KOPT-K1 (cell line): ENCODE measurements around the gene RAC2.
"Not testable (repeated sequence)": the region's sequence is repeated elsewhere in the genome, so short reads cannot be mapped to it uniquely, and the experiment has no call there.

Experiments
- H3K27ac ChIP-seq: fragments of 200-600 bp; sonication (generic); 2 replicates; pipeline ENCODE4 v1.5.1; 2016; ENCODE audit warnings: antibody characterized with exemption, mild to moderate bottlenecking, low read depth, low read length; ENCODE audit not compliant: poor library complexity, severe bottlenecking
- H3K36me3 ChIP-seq: fragments of 200-600 bp; sonication (generic); 2 replicates; pipeline ENCODE4 v1.5.1; 2017; ENCODE audit warnings: antibody characterized with exemption, mild to moderate bottlenecking, low read length, moderate library complexity; ENCODE audit not compliant: insufficient read depth
- H3K9me3 ChIP-seq: fragments of 200-600 bp; sonication (generic); 2 replicates; pipeline ENCODE4 v1.5.1; 2017; ENCODE audit warnings: antibody characterized with exemption, low read length, mild to moderate bottlenecking; ENCODE audit not compliant: insufficient read depth, poor library complexity, severe bottlenecking

The RAC2 gene

DNA sequence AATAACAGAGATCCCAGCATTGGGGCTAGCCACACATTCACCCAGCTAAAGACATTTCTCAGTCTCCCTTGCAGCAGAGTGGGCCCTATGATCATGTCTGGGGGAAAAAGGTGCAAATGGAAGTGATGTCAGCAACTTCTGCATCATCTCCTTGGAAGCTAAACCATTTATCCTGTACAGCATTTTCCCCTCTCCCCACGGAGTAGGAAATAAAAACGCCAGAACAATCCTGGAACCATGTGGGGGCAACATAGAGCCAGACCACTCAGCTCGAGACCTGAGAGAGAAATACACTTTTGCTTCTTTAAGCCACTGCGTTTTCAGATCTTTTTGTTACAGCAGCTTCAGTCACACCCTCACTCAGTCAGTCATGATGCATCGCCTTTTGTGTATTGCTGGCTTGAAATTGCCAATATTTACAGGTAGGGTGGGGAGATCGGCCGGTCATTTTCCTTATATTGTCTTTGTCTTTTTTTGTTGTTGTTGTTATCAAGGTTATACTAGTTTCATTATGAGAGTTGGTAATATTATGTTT is 9.1 kb upstream of the RAC2 start:
- Histone ChIP-seq H3K27ac (no peak overlapping the region), H3K36me3 (no peaks in the 10 kb centered on the region), H3K9me3 (no peaks in the 10 kb centered on the region)

DNA sequence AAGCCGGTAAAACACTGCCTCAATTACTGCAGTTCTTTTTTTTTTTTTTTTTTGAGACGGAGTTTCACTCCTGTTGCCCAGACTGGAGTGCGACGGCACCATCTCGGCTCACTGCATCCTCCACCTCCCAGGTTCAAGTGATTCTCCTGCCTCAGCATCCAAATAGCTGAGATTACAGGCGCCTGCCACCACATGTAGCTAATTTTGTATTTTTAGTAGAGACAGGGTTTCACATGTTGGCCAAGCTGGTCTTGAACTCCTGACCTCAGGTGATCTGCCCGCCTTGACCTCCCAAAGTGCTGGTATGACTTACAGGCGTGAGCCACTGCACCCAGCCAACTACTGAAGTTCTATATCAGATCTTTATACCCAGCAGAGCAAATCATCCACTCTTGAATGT is 7.8 kb upstream of the RAC2 start:
- H3K9me3 ChIP-seq, H3K27ac ChIP-seq, H3K36me3 ChIP-seq: not testable (repeated sequence)

DNA sequence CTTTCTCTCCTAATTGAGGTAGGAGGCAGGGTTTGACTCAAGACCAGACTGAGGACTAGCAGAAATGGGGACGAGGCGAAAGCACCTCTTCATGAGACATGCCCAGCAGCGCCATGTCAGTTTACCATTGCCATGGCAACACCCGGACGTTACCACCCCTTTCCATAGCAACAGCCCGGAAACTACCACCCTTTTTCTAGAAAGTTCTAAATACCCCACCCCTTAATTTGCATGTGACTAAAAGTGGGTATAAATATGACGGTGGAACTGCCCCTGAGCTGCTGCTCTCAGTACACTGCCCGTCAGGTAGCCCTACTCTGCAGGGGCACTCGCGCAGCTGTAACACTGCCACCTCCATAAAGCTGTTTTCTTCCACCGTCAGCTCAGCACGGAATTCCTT is 5.9 kb upstream of the RAC2 start:
- Histone ChIP-seq H3K27ac (no peak overlapping the region), H3K36me3 (no peaks in the 10 kb centered on the region), H3K9me3 (no peaks in the 10 kb centered on the region)

DNA sequence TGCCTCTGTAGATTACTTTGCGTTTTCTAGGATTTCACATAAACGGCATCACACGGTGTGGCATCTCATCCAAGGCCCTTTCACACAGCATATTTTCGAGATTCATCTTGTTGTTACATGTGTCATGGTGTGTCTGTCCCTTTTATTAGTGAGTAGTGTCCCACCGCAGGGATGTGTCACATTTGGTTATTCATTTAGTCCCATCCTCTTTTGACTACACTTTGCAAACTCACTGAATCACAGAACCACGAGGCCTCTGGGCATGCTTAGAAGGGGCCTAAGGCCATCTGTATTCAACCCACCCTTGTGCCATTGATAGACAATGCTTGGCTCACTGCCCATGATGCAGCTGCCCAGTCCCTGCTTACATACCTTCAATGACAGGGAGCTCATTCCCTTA is 4.2 kb upstream of the RAC2 start:
- Histone ChIP-seq H3K9me3 (no peaks in the 10 kb centered on the region), H3K36me3 (no peaks in the 10 kb centered on the region), H3K27ac (no peak overlapping the region)

DNA sequence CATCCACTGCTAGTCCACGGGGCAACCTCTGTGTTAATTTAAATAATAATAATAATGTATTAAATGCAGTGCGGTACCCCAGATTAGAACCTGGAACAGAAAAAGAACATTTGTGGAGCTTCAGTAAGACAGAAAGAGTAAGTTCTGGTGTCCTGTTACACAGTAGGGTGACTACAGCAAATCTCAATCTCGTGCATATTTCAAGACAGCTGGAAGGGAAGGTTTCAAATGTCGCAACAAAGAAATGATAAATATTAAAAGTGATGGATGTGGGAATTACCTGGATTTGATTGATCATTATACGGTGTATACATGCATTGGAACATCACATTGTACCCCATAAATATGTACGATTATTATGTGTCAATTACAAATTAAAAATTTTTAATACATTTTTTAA is 1.7 kb upstream of the RAC2 start:
- H3K9me3 ChIP-seq: no peaks in the 10 kb centered on the region
- H3K36me3 ChIP-seq: peaks cover 13% of the 10 kb centered on the region
- peak overlapping the region; percentile 97 for H3K27ac ChIP-seq

DNA sequence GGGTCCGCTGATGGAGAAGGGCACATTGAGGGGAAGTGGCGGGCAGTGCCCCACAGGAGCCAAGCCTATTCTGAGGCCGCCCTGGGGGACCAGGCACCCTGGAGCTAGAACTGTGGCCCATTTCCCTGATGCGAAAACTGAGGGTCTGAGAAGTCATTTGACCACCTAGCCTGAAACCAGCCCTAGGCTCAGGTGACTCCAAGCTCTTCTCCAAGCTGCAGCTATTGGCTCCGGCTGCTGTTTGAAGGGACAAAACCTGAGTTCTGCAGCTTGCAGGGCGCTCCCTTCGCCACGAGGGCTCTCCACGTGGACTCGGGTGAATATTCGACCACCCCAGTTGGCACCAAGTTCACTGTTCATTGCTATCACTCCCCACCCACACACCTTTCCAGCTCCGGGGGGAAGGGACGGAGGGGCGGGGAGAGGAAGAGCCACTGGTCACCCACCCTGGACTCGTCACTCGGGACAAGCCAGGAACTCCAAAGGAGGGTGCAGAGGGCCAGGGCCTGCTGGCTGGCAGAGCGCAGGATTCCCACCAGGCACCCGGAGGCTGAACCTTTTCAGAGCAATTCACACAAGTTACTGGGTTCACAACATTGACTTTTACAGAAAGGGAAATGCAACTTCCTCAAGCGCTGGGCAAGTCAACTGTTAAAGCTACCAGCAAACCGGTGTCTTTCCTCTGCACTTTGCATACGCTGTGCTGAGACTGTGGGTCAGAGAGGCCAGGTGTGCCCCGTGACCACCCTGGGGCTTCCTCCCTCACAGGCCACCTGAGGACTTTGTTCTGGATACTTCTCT is 1.1 kb upstream of the RAC2 start:
- Histone ChIP-seq H3K9me3 (no peaks in the 10 kb centered on the region), H3K36me3 (peaks cover 19% of the 10 kb centered on the region), H3K27ac (peak overlapping the region; percentile 97)

DNA sequence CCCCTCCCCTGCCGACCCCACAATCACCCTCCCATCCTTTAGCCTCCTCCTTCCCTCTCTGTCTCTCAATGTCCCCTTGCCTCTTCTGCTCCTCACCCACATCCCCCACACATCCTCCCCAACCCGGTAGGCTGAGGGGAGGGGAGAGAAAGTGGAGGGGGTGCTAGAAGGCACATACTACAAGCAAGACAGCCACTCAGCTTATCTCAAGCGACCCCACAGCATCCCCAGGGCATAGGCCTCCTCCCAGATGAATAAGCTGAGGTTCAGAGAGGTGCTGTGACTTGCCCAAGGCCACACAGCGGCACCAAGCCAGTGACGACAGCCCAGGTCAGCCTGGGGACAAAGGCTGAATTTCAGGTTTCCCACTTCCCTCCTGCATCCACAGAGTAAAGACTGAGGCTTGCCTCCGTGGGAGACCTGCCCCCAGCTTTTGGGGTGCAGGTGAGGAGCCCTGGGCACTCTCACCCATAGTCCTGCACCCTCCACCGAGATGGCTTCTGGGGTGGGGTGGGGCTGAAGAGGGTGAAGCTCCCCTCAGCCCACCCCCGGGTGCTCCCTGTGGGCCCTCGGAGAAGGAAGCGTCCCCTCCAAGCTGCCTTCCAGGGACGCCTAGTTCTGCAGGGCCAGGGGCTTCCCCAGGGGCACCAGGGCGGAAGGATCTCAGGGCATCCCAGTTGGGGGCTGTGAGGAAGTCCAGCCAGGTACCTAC is 511 bp downstream of the RAC2 start:
- Histone ChIP-seq H3K27ac (peak overlapping the region; percentile 97), H3K9me3 (no peaks in the 10 kb centered on the region), H3K36me3 (peaks cover 35% of the 10 kb centered on the region)

DNA sequence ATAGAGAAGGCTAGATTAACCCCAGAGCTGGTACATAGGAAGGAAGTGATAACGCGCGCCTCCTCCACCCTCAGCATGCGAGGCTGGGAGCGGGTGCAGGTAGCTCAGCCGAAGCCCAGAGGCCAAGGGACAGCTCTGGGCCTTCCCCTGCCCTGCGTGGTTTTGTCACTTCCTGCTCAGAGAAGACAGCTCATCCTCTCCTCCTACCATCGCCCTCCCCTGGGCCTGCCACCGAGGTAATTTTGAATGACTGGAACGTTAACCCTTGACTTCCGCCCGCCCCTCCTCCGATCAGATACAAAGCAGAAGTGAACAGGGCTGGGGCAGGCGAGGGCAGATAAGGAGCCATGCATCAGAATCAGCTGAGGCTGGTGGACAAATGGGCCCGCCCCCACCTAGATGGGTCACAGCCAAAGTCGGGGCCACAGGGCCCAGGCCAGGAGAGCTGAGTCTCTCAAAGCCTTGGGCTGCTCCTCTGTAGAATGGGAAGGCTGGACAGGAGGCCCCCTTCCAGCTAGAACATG is 1.6 kb downstream of the RAC2 start:
- Histone ChIP-seq H3K36me3 (peaks cover 46% of the 10 kb centered on the region), H3K9me3 (no peaks in the 10 kb centered on the region), H3K27ac (peak overlapping the region; percentile 97)

DNA sequence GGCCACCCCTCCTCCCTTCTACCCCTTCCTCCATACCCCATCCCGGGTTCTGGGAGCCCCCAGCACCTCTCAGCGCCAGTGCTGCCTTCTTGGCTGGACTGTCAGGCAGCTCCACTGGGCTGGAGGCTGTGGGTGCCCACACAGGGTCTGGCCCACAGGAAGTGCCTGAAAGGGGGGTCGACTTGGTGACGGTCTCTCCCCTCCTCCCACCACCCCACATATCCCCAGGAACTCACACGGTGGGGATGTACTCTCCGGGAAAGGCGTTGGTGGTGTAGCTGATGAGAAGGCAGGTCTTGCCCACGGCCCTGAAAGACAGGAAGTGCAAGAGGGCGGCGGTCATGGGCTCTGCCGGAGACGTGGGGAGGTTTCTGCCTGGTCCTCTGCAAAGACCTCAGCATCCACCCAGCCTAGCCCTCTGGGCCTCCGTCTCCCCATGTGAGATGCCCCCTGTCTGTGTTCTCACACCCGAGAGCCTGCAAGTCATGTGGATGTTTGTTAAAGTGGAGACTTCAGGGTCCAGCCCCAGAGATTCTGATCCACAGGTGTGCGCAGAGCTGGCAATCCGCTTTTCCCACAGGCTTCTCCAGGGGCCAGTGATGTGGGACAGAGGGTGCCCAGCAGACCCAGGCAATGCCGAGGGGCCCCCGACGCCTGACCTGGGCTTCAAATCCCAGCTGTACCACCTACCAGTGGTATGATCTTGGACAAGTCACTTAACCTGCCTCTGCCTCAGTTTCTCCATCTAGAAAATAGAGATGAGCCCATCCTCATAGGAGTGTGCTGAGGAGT is 2.5 kb downstream of the RAC2 start:
- Histone ChIP-seq H3K36me3 (peaks cover 54% of the 10 kb centered on the region), H3K9me3 (no peaks in the 10 kb centered on the region), H3K27ac (peak overlapping the region; percentile 97)

DNA sequence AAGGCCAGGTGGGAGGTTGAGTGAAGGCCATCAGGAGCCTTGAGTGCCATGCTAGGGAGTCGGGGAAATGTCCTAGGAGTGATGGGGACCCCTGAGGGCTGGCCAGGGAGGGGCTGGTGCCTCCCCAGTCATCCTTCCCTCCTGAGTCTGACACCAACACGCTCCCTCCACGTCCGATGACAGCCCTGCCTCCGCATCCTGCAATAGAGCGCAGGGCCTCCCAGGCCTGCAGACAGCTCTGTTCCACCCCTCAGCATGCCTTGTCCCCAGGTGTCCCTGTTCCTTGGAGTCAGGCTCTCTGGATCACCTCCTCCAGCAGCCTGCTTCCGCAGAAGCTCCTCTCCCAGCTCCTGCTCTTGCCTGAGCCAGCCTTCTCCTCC is 3.1 kb downstream of the RAC2 start:
- peak overlapping the region; percentile 97 for H3K27ac ChIP-seq
- no peaks in the 10 kb centered on the region for H3K9me3 ChIP-seq
- H3K36me3 ChIP-seq: peaks cover 60% of the 10 kb centered on the region

DNA sequence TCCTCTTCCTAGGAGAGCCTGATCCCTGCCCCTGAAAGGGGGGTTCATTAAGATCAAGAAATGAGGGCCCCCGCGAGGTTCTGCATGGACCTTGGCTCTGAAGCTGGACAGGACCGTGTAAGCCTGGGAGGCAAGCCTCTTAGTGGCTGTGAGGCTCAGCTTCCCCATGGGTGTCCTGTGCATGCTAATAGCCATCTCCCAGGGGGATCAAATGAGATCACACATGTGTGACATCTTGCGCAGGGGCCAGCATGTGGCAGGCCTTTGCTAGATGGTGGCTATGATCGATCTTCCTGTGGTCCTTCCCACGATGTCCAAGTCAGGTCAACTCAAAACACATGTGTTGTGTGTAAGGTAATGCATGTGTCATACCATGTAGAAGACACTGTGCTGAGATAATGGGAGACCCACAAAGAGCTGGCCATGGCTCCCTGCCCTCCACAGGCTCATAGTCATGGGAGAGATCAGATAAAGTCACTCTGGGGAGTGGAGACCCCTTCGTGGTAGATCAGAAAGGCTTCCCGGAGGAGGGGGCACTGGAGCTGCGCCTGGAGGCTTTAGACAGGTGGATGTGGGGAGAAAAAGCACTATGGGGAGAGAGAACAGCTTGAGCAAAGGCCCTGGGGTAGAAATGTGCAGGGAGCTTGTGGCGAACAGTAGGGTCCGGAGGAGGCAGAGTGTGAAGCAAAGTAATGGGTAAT is 3.7 kb downstream of the RAC2 start:
- no peaks in the 10 kb centered on the region for H3K9me3 ChIP-seq
- peak overlapping the region; percentile 97 for H3K27ac ChIP-seq
- H3K36me3 ChIP-seq: peaks cover 65% of the 10 kb centered on the region

DNA sequence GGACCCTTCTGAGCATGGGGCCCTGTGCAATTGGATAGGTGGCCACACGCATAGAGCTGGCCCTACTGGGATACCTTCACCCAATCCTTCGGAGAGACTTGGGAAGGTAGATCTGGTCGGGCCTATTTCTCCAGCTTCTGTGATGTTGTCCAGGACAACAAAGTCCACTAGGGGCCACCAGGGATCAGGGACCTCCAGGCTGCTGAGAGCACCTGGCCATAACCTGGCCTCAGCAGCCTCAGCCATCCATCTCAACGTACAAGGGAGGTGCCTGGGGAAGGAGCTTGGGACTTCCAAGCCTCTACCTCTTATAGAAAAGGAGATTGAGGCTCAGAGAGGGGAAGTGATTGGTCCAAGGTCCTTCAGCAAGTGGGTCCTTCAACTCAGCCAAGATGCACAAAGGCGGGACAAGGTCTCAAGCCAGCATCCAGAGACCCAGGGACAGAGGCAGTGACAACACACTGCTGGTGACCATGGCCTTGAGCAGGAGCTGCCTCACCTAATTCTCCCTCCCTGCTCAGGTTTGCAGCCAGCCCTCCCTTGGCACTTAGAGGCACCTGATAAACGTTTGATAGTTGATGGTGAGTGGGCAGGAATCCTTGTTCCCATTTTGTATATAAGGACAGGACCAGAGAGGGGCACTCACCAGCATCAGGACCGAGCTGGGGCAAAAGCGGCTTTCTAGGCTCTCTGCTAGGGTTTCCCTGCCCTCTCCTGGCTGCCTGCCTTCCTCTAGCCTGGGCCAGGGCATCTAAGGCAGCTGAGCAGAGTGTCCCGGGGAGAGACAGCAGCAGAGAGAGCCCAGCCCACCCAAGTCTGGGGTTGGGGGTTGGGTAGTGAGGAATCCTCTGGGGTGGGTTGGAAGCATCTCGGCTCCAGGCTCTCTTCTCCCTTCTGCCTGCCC is 4.5 kb downstream of the RAC2 start:
- Histone ChIP-seq H3K36me3 (peaks cover 73% of the 10 kb centered on the region), H3K9me3 (no peaks in the 10 kb centered on the region), H3K27ac (peak overlapping the region; percentile 97)

DNA sequence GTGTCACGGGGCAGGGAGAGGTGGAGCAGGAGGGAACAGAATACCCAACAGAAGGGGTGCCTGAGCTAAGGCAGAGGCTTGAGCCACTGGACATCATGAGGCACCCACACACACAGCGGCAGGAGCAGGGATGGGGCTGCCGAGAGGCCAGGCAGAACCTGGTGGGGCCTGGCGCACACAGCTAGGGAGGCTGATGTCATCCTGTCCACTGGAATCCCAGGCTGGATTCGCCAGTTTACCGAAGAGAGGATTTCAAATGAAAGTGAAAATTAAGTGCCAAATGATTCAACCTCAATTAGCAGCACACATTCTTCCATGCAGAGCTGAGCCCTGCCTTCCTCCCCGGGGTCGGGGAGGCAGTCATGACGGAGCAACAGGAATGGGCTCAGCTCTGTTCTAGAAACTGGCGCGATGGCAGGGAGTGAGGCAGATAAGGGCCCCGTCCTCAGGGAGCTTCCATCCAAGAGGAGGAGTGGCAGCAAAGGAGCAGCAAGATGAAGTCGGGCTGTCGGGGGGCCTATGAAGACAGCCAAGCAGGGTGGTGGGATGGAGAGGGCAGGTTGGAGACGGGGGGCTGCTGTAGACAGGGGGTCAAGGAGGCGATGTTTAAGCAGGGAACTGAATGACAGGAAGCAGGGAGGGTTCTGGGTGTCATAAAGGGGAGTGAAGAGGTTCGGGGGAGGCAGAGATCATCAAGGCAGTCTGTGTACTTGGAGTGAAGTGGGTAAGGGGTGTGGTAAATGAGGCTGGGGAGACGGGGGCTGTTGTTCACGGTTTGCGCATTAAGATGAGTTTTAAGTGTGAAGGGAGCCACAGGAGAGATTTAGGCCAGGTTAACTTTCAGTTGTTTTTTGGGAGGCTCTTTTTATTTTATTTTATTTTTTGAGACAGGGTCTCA is 6.4 kb downstream of the RAC2 start:
- H3K27ac ChIP-seq: peak overlapping the region; percentile 97
- no peaks in the 10 kb centered on the region for H3K9me3 ChIP-seq
- H3K36me3 ChIP-seq: peaks cover 93% of the 10 kb centered on the region
